ENCODE results near the gene TRPT1. TPM values are rescaled to one million over a fixed set of nuclear protein-coding genes. Genes with fewer than 3 reads are reported as not detected.

Gene TRPT1
- total and polyA plus RNA-seq, 9 of the 15 experiments (the other 6 are each of a cell fraction or from before 2014, with no cell fraction given), result 4.6 to 41.7 (median 23.1) TPM

DNA sequence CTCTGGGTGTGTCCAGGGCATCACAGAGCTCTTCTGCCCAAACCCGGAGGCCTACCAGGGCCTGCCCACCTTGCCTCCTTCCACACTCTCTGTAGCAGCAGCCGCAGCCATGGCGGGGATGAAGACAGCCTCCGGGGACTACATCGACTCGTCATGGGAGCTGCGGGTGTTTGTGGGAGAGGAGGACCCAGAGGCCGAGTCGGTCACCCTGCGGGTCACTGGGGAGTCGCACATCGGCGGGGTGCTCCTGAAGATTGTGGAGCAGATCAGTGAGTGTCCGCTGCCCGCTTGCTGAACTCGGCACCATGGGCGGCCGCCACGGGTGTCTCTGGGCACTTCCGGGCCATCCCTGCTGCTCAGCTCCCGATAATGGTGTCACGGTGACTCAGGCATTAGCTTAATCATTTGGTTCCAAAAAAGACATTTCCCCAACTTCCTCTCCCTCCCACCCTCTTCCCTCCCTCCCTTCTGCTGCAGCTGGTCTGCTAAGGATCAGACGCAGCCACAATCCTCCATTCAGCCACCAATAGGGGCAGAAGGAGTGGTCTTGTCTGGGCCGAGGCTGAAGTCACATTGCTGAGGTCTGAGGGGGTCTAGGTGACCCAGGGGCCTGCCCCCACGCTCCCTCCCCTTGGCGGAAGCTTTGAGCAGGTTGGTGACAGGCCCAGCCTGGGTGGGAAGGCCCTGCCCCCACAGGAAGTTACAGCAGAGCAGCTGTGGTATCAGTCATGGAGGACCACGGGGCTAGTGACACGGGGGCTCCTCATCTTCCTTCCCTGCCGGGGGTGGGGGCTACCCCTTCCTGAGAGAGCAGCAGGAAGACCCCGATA, 18.5 kb downstream of the TRPT1 start (continued):
- TF ChIP-seq MTA3 (IDR thresholded peaks at IDR 0.05; ENCODE audit: borderline replicate concordance) (no peak; the same call in 1 of the 2 replicates), EWSR1 (IDR thresholded peaks at IDR 0.05; ENCODE audit: borderline replicate concordance, low read depth, partially characterized antibody) (no peak), ZNF561 (CRISPR knock-in tag; conservative IDR thresholded peaks at IDR 0.05) (no peak), NFATC3 (IDR thresholded peaks at IDR 0.05) (no peak), SAFB2 (IDR thresholded peaks at IDR 0.05; ENCODE audit: borderline replicate concordance, low read depth, low read length, severe bottlenecking) (no peak), SPI1 (IDR thresholded peaks at IDR 0.05; ENCODE audit: borderline replicate concordance, low read depth, low read length) (peak; percentile 90), CBFB (CRISPR knock-in tag; IDR thresholded peaks at IDR 0.05) (peak; percentile 30; the same call in 1 of the 2 replicates), CCNT2 (IDR thresholded peaks at IDR 0.05; ENCODE audit: borderline replicate concordance, extremely low read depth, insufficient read length, low read depth, low read length) (no peak), ZNF699 (CRISPR knock-in tag; IDR thresholded peaks at IDR 0.05; ENCODE audit: insufficient replicate concordance) (no peak)
- TF ChIP-seq, protein P1, sequence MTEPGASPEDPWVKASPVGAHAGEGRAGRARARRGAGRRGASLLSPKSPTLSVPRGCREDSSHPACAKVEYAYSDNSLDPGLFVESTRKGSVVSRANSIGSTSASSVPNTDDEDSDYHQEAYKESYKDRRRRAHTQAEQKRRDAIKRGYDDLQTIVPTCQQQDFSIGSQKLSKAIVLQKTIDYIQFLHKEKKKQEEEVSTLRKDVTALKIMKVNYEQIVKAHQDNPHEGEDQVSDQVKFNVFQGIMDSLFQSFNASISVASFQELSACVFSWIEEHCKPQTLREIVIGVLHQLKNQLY (CRISPR knock-in tag; conservative IDR thresholded peaks at IDR 0.05), result no peak
- TF ChIP-seq, protein P2, sequence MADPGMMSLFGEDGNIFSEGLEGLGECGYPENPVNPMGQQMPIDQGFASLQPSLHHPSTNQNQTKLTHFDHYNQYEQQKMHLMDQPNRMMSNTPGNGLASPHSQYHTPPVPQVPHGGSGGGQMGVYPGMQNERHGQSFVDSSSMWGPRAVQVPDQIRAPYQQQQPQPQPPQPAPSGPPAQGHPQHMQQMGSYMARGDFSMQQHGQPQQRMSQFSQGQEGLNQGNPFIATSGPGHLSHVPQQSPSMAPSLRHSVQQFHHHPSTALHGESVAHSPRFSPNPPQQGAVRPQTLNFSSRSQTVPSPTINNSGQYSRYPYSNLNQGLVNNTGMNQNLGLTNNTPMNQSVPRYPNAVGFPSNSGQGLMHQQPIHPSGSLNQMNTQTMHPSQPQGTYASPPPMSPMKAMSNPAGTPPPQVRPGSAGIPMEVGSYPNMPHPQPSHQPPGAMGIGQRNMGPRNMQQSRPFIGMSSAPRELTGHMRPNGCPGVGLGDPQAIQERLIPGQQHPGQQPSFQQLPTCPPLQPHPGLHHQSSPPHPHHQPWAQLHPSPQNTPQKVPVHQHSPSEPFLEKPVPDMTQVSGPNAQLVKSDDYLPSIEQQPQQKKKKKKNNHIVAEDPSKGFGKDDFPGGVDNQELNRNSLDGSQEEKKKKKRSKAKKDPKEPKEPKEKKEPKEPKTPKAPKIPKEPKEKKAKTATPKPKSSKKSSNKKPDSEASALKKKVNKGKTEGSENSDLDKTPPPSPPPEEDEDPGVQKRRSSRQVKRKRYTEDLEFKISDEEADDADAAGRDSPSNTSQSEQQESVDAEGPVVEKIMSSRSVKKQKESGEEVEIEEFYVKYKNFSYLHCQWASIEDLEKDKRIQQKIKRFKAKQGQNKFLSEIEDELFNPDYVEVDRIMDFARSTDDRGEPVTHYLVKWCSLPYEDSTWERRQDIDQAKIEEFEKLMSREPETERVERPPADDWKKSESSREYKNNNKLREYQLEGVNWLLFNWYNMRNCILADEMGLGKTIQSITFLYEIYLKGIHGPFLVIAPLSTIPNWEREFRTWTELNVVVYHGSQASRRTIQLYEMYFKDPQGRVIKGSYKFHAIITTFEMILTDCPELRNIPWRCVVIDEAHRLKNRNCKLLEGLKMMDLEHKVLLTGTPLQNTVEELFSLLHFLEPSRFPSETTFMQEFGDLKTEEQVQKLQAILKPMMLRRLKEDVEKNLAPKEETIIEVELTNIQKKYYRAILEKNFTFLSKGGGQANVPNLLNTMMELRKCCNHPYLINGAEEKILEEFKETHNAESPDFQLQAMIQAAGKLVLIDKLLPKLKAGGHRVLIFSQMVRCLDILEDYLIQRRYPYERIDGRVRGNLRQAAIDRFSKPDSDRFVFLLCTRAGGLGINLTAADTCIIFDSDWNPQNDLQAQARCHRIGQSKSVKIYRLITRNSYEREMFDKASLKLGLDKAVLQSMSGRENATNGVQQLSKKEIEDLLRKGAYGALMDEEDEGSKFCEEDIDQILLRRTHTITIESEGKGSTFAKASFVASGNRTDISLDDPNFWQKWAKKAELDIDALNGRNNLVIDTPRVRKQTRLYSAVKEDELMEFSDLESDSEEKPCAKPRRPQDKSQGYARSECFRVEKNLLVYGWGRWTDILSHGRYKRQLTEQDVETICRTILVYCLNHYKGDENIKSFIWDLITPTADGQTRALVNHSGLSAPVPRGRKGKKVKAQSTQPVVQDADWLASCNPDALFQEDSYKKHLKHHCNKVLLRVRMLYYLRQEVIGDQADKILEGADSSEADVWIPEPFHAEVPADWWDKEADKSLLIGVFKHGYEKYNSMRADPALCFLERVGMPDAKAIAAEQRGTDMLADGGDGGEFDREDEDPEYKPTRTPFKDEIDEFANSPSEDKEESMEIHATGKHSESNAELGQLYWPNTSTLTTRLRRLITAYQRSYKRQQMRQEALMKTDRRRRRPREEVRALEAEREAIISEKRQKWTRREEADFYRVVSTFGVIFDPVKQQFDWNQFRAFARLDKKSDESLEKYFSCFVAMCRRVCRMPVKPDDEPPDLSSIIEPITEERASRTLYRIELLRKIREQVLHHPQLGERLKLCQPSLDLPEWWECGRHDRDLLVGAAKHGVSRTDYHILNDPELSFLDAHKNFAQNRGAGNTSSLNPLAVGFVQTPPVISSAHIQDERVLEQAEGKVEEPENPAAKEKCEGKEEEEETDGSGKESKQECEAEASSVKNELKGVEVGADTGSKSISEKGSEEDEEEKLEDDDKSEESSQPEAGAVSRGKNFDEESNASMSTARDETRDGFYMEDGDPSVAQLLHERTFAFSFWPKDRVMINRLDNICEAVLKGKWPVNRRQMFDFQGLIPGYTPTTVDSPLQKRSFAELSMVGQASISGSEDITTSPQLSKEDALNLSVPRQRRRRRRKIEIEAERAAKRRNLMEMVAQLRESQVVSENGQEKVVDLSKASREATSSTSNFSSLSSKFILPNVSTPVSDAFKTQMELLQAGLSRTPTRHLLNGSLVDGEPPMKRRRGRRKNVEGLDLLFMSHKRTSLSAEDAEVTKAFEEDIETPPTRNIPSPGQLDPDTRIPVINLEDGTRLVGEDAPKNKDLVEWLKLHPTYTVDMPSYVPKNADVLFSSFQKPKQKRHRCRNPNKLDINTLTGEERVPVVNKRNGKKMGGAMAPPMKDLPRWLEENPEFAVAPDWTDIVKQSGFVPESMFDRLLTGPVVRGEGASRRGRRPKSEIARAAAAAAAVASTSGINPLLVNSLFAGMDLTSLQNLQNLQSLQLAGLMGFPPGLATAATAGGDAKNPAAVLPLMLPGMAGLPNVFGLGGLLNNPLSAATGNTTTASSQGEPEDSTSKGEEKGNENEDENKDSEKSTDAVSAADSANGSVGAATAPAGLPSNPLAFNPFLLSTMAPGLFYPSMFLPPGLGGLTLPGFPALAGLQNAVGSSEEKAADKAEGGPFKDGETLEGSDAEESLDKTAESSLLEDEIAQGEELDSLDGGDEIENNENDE (IDR thresholded peaks at IDR 0.05; ENCODE audit: low read depth, low read length), result no peak
